GM10248 (cell line): ENCODE data around the gene UTY.

Experiments
- CTCF ChIA-PET: fragments of 300-600 bp; sonication (Branson Sonifier 250); formaldehyde crosslinking; extraction: SDS; loops from one replicate; lab custom pipeline; 2021; ENCODE audit warnings: antibody characterized with exemption; lab: Yijun Ruan, JAX
- POLR2A ChIA-PET: fragments of 350-650 bp; sonication (Branson Sonifier 250); formaldehyde crosslinking; extraction: SDS; loops from one replicate; lab custom pipeline; 2020; ENCODE audit warnings: antibody characterized with exemption; lab: Yijun Ruan, JAX
- DNase-seq: peaks from one replicate; pipeline ENCODE4 v3.0.0; 2012; ENCODE audit errors: extremely low spot score
- CTCF ChIP-seq: IDR thresholded peaks from 2 replicates; pipeline ENCODE4 v1.5.1; 2012; ENCODE audit warnings: mild to moderate bottlenecking, low read depth; ENCODE audit errors: extremely low read depth, missing control alignments, control extremely low read depth

UTY gene

GRCh38 chrY:13370245-13370644 is 109.6 kb downstream of the UTY start:
- no peak for DNase-seq
- TF ChIP-seq CTCF: no peak
- POLR2A ChIA-PET: no interaction called here
- CTCF ChIA-PET: no interaction called here

- no peak for DNase-seq
- TF ChIP-seq CTCF: no peak
- POLR2A ChIA-PET: no interaction called here
- CTCF ChIA-PET: interaction anchor here (1.2 kb wide), 1 partner anchor 25 kb away, joined by 3 read pairs; no protein-coding TSS in a partner anchor
These were observed 111.4 kb downstream of the UTY start for GRCh38 chrY:13368513-13368845.

- ChIA-PET POLR2A (no interaction called here), CTCF (interaction anchor here (0.7 kb wide), 1 partner anchor 11 kb away, joined by 3 read pairs; no protein-coding TSS in a partner anchor)
- DNase-seq: no peak
These were observed 116.2 kb downstream of the UTY start for GRCh38 chrY:13363641-13364040.

GRCh38 chrY:13362662-13363061 is 117.2 kb downstream of the UTY start:
- ChIA-PET POLR2A (no interaction called here), CTCF (interaction anchor here (0.9 to 1.0 kb wide), 3 partner anchors 10 to 19 kb away, joined by 3 to 4 read pairs (median 3); no protein-coding TSS in a partner anchor)

More at GRCh38 chrY:13363641-13364040, 116.2 kb downstream of the UTY start:
- no peak for TF ChIP-seq CTCF

GRCh38 chrY:13361656-13362636 is 117.9 kb downstream of the UTY start:
- CTCF ChIA-PET: interaction anchor here (0.9 to 1.0 kb wide), 4 partner anchors 9 to 18 kb away, joined by 3 to 4 read pairs (median 3); no protein-coding TSS in a partner anchor
- no peak for DNase-seq
- no peak for TF ChIP-seq CTCF

More at GRCh38 chrY:13362662-13363061, 117.2 kb downstream of the UTY start:
- DNase-seq: no peak
- TF ChIP-seq CTCF: no peak

GRCh38 chrY:13351443-13351842 is 128.4 kb downstream of the UTY start:
- ChIA-PET POLR2A (no interaction called here), CTCF (no interaction called here)
- TF ChIP-seq CTCF: no peak
- no peak for DNase-seq

More at GRCh38 chrY:13361656-13362636, 117.9 kb downstream of the UTY start:
- POLR2A ChIA-PET: no interaction called here
